Loucy (cell line): ENCODE data around the gene MAP4K3.

Experiments
- EZH2phosphoT487 ChIP-seq: fragments of 200-600 bp; IDR thresholded peaks from 2 replicates; pipeline ENCODE4 v1.6.1; 2018; ENCODE audit warnings: antibody characterized with exemption, mild to moderate bottlenecking, moderate library complexity, borderline replicate concordance
- TF ChIP-seq, protein P1 (sequence below): fragments of 200-600 bp; sonication (generic); conservative IDR thresholded peaks from 2 replicates; pipeline ENCODE4 v1.5.1; 2014; ENCODE audit warnings: mild to moderate bottlenecking, antibody characterized with exemption, low read length

- TF ChIP-seq, protein P1, sequence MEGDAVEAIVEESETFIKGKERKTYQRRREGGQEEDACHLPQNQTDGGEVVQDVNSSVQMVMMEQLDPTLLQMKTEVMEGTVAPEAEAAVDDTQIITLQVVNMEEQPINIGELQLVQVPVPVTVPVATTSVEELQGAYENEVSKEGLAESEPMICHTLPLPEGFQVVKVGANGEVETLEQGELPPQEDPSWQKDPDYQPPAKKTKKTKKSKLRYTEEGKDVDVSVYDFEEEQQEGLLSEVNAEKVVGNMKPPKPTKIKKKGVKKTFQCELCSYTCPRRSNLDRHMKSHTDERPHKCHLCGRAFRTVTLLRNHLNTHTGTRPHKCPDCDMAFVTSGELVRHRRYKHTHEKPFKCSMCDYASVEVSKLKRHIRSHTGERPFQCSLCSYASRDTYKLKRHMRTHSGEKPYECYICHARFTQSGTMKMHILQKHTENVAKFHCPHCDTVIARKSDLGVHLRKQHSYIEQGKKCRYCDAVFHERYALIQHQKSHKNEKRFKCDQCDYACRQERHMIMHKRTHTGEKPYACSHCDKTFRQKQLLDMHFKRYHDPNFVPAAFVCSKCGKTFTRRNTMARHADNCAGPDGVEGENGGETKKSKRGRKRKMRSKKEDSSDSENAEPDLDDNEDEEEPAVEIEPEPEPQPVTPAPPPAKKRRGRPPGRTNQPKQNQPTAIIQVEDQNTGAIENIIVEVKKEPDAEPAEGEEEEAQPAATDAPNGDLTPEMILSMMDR = no peak
- TF ChIP-seq EZH2phosphoT487 = no peak
These were observed 17.5 kb downstream of the MAP4K3 start for GRCh38 chr2:39419282-39420223.
